Measurements from ENCODE around the gene TNFRSF8. TPM values are rescaled to one million over a fixed set of nuclear protein-coding genes. Genes with fewer than 3 reads are reported as not detected.
"Not testable (repeated sequence)": the region's sequence is repeated elsewhere in the genome, so short reads cannot be mapped to it uniquely, and the experiment has no call there.

Gene TNFRSF8
- total RNA-seq, 1 donor from 2014 or later, result not detected

DNA sequence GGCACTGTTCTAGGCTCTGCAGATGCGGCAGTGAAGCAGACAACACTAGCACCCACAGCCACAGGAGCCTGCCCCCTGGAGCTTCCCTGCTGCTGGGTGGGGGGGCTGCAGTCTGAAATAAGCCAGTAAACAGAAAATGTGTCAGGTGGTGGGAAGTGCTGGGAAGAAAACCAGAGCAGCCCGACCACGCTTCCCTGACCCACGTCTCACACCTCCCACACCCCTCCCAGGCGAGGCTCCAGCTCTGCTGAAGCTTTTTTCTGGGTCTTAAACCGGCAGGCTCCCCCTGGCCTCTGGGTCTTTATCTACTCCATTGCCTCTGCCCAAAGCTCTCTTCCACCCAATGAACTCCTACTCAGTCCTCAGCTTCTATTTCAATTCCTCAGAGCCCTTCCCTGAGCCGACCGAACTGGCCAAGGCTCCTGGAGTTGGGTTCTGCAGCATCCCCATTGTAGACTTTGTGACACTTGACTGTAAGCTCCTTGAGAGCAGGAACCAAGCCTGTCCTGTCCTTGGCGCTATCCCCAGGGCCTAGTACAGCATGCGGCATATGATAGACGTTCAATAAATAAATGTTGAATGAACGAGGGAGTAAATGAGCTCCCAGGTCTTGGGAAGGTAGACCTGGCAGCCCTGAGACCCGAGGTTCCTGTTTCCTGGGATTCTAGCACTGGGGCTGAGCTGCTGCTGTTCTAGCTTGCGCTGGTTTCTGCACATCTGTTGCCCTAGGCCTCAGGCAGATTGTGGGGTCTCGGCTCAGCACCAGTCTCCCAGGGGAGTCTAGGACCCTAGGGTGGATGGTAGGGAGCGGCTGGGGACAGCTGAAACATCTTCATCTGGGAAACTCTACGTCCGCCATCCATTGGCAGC lies 25.4 kb upstream of the TNFRSF8 start:
- Histone ChIP-seq H3K36me3 (ENCODE audit: control insufficient read depth, insufficient read depth, low read length) (no peaks in the 10 kb centered on the region), H3K27me3 (ENCODE audit: control insufficient read depth, insufficient read depth, low read length) (no peaks in the 10 kb centered on the region), H3K4me3 (ENCODE audit: low read depth, low read length) (no peak overlapping the region)
- TF ChIP-seq, protein P1, sequence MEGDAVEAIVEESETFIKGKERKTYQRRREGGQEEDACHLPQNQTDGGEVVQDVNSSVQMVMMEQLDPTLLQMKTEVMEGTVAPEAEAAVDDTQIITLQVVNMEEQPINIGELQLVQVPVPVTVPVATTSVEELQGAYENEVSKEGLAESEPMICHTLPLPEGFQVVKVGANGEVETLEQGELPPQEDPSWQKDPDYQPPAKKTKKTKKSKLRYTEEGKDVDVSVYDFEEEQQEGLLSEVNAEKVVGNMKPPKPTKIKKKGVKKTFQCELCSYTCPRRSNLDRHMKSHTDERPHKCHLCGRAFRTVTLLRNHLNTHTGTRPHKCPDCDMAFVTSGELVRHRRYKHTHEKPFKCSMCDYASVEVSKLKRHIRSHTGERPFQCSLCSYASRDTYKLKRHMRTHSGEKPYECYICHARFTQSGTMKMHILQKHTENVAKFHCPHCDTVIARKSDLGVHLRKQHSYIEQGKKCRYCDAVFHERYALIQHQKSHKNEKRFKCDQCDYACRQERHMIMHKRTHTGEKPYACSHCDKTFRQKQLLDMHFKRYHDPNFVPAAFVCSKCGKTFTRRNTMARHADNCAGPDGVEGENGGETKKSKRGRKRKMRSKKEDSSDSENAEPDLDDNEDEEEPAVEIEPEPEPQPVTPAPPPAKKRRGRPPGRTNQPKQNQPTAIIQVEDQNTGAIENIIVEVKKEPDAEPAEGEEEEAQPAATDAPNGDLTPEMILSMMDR (IDR thresholded peaks at IDR 0.05; ENCODE audit: insufficient read depth, low read length, severe bottlenecking), result no peak
- FAIRE-seq (no peak), DNase-seq (ENCODE audit: low read depth) (no peak)

DNA sequence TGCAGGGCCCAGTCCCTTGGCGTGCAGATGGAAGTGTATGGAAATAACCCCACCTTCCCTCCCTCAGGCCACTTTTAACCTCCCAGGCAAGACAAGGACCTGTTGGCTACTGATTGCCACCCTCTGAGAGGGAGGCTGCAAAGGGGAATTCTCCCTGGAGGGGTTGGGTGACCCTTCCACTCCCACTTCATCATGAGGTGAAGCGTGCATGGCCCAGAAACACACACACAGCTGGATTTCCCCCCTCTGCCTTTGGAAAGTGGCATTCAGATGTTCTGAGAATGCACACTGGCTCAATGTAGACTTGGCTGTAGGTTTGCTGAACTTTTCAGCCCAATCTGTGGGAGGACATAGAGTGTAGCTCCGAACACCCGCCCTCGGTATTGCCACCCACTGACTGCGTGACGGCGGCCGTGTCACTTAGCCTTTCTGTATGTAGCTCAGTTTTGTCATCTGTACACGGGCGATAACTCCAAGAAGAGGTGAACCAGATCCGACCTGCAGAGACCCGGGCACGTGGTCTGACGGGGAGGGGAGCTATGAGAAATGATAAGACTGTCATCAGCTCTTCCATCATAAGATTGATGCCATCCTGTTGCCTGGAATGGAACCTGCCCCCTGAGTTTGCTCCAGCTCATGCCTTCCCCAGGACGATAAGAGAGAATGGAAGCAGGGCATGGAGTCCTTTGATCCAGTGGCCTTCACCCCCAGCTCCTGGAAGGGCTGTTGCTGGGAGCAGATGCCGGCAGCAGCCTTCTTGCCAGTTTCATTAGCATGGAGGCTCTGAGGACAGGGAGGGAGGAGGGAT lies 24.5 kb upstream of the TNFRSF8 start:
- Histone ChIP-seq H3K27me3 (ENCODE audit: control insufficient read depth, insufficient read depth, low read length) (no peaks in the 10 kb centered on the region), H3K4me3 (ENCODE audit: low read depth, low read length) (no peak overlapping the region), H3K36me3 (ENCODE audit: control insufficient read depth, insufficient read depth, low read length) (no peaks in the 10 kb centered on the region)
- TF ChIP-seq, protein P1 (IDR thresholded peaks at IDR 0.05; ENCODE audit: insufficient read depth, low read length, severe bottlenecking), result no peak
- FAIRE-seq (no peak), DNase-seq (ENCODE audit: low read depth) (no peak)

DNA sequence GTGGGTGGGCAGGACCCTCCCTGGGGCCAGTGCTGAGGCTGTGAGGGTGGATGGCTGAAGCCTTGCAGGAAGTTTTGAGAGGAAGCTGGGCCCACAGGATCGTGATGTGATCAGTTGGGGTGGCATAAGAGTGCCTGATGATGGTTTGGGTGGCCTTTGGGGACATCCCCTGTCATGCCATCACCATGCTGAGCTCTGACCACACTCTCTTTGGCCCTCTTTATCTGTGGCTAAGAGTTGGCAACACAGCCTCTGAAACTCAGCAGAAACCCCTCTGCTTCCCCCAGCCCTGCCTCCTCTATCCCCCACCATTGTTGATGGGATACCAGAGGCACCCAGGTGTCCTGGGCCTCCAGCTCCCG lies 24.0 kb upstream of the TNFRSF8 start:
- no peak for FAIRE-seq
- DNase-seq (ENCODE audit: low read depth), result no peak
- TF ChIP-seq, protein P1 (IDR thresholded peaks at IDR 0.05; ENCODE audit: insufficient read depth, low read length, severe bottlenecking), result no peak
- H3K27me3 ChIP-seq (ENCODE audit: control insufficient read depth, insufficient read depth, low read length), result no peaks in the 10 kb centered on the region
- H3K4me3 ChIP-seq (ENCODE audit: low read depth, low read length), result no peak overlapping the region
- no peaks in the 10 kb centered on the region for H3K36me3 ChIP-seq (ENCODE audit: control insufficient read depth, insufficient read depth, low read length)

DNA sequence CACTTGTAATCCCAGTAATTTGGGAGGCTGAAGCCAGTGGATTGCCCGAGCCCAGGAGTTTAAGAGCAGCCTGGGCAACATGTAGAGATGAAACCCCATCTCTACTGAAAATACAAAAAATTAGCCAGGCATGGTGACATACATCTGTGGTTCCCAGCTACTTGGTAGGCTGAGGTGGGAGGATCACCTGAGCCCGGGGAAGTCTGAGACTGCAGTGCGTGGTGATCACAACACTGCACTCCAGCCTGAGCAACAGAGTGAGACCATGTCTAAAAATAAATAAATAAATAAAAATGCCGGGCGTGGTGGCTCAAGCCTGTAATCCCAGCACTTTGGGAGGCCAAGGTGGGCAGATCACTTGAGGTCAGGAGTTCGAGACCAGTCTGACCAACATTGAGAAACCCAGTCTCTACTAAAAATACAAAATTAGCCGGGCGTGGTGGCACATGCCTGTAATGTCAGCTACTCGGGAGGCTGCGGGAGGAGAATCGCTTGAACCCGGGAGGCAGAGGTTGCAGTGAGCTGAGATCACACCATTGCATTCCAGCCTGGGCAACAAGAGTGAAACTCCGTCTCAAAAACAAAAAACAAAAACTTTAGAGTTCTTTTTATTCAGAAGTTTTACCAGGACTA lies 23.2 kb upstream of the TNFRSF8 start:
- not testable (repeated sequence) for H3K36me3 ChIP-seq (ENCODE audit: control insufficient read depth, insufficient read depth, low read length); FAIRE-seq; H3K27me3 ChIP-seq (ENCODE audit: control insufficient read depth, insufficient read depth, low read length); DNase-seq (ENCODE audit: low read depth); H3K4me3 ChIP-seq (ENCODE audit: low read depth, low read length)

DNA sequence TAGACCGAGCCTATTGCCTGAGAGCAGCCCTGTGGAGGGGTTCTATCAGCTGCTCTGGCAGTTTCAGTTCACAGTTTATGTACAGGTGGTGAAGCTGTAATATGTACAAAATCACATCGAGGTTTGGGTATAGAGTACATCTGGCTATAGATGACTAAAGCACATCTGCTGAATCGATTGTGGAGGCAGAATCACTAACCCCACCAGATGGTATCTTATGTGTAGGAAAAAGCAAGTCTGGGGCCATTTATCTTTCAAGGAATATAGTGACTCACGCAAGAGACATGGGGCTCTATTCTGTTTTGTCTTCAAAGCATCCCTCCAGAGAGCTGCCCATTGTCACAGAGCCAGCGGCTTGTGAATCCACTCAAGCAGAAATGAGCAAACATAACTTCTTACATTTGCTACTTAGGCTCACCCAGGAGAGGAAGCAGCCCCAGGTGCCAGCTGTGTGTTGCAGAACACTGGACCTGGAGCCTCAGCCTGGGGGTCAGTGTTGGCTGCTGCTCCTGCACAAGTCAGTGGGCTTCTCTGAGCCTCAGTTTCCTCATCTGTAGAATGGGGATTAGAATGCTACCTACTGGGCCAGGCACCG lies 22.5 kb upstream of the TNFRSF8 start:
- H3K4me3 ChIP-seq (ENCODE audit: low read depth, low read length), result no peak overlapping the region
- DNase-seq (ENCODE audit: low read depth) (peak; percentile 18), FAIRE-seq (no peak)
- no peaks in the 10 kb centered on the region for H3K36me3 ChIP-seq (ENCODE audit: control insufficient read depth, insufficient read depth, low read length)
- H3K27me3 ChIP-seq (ENCODE audit: control insufficient read depth, insufficient read depth, low read length), result no peaks in the 10 kb centered on the region
- TF ChIP-seq, protein P1 (IDR thresholded peaks at IDR 0.05; ENCODE audit: insufficient read depth, low read length, severe bottlenecking), result no peak

DNA sequence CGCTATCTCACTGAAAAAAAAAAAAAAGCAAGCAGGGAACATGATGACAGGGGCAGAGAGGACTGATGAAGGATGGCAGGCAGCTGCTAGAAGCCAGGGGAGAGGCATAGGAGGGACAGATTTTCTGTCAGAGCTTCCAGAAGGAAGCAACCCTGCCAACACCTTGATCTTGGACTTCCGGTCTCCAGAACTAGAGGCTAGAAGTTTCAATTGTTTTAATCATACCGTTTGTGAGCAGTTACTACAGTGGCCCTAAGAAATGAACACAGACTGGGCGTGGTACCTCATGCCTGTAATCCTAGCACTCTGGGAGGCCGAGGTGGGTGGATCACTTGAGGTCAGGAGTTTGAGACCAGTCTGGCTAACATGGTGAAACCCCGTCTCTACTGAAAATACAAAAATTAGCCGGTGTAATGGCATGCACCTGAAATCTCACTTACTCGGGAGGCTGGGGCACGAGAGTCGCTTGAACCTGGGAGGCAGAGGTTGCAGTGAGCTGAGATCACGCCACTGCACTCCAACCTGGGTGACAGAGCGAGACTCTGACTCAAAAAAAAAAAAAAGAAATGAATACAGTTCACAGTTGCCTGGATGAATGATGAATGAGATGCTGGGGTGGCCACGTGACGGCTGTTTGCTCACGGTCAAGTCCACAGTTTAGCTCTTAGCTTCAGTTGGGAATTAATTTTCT lies 18.8 kb upstream of the TNFRSF8 start:
- FAIRE-seq, result not testable (repeated sequence)

More for the DNA sequence above, 18.8 kb upstream of the TNFRSF8 start:
- not testable (repeated sequence) for H3K36me3 ChIP-seq (ENCODE audit: control insufficient read depth, insufficient read depth, low read length); H3K4me3 ChIP-seq (ENCODE audit: low read depth, low read length); DNase-seq (ENCODE audit: low read depth); H3K27me3 ChIP-seq (ENCODE audit: control insufficient read depth, insufficient read depth, low read length)
